GM19328 (cell line): ENCODE measurements around the gene NBEAL1.
"Not testable (repeated sequence)": the region's sequence is repeated elsewhere in the genome, so short reads cannot be mapped to it uniquely, and the experiment has no call there.

Experiments used
- ATAC-seq: cut with Tn5 transposase; IDR thresholded peaks from one replicate; pipeline ENCODE4 v1.9.1; 2021; ENCODE audit warnings: mild to moderate bottlenecking, moderate library complexity; ENCODE audit not compliant: unreplicated experiment

The NBEAL1 gene

DNA sequence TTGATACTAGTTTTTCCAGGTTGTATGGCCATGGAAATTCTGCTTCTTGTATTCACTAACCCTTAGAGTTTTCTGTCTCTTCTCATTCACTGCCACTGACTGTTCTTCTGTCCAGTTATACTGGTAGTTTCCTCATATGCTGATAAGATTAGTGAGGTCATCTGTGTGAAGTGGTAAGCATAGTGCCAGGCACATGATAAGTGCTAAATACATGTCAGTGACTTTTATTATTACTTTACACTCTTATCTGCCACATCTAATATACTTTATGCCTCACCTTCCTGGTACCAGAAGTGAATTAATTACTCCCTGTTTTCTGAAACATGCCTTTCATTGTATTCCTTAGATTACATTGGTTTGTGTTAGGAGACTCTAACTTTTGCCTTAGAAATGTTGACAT lies 91.3 kb downstream of the NBEAL1 start:
- ATAC-seq, result no peak

DNA sequence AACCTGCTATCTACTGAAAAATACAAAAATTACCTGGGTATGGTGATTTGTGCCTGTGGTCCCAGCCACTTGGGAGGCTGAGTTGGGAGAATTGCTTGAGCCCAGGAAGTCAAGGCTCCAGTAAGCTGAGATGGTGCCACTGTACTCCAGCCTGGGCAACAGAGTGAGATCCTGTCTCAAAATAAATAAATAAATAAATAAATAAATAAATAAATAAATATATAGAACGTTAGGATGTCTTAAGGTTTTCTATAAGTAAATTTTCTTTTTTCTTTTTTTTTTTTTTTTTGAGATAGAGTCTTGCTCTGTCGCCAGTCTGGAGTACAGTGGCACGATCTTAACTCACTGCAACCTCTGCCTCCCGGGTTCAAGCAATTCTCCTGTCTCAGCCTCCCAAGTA lies 95.8 kb downstream of the NBEAL1 start:
- not testable (repeated sequence) for ATAC-seq

DNA sequence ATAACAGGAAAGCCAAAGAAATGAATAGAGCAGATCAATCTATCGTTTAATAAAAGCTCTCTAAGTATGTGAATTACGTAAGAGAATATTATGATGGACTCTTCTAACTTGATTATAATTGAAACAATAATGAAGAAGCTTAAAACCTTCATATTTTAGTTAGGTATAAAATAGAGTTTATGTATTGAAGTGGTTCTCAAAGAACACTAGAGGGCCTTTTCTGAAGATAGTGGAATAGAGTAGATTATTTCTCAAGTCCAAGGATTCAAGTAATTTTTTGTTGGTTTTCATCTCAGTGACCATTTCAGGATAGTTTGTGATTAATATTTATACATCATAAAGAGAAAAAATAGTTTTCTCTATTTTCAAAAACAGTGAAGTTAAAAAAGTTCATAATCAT lies 97.7 kb downstream of the NBEAL1 start:
- no peak for ATAC-seq

DNA sequence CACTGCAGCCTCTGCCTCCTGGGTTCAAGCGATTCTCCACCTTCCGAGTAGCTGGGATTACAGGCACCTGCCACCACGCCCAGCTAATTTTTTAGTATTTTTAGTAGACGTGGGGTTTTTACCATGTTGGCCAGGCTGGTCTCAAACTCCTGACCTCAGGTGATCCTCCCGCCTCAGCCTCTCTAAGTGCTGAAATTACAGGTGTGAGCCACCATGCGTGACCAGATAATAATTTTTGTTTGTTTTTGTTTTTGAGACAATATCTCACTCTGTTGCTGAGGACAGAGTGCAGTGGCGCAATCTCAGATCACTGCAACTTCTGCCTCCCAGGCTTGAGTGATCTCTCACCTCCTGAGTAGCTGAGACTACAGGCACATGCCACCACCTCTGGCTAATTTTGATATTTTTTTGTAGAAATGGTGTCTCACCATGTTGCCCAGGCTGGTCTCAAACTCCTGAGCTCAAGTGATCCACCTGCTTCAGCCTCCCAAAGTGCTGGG lies 100.6 kb downstream of the NBEAL1 start:
- not testable (repeated sequence) for ATAC-seq

DNA sequence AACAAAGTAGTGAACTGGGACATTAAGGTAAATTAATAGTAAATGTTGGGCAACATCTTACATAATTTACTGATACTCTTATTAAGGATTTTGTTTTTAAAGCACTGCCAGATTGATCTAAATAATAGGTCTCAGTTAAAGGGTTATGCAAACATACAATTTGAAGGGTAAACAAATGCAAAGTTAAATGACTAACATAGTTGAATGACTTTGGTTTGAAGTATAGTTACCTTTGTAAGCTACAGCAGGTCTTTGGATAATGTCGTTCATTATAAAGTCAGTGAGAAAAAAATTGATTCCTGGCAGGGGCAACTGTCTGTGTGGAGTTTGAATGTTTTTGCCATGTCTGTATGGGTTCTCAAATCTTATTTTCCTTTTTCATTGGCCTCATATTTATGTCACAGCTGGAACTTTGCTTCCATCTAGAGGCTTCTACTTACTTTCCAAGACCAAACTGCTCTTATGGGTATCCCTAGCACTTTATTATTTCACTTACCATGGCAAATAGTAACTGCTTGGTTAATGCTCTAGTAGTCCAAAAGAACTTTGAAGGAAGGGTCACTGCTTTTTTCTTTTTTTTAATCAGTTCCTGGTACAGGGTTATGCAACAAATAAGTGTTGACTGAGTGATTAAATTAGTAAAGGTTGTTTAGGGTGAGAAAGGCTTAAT lies 107.8 kb downstream of the NBEAL1 start:
- no peak for ATAC-seq

DNA sequence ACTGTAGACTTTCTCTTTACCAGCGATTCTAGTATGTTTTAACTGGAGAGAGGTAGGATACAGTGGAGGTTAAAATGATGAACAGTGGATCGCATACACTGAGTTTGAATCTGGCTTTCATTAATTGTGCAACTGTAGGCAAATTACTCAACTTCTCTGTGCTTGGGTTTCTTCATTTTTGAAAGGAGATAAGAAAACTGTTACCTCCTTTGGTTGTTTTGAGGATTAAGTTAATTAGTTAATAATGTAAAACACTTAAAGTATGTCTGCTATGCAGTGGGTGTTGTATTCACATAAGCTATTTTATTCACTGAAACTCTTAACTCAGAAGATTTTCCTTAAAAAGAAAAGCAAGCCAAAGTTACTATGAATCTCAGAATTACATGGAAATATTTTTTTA lies 112.3 kb downstream of the NBEAL1 start:
- no peak for ATAC-seq

DNA sequence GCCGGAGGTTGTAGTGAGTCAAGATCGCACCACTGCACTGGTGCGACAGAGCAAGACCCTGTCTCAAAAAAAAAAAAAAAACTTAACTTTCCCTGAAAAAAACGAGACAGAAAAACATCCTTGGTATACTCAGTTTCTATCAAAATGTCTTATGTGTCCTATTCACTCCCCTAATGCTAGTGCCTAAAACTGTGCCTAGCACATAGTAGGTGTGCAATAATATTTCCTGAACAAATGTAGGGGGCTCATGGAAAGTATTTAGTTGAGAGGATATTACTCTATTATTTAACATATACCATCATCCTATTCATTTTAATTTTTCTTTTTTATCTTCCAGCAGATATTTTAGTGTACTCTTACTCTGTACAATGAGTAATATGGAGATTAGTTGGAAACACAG lies 120.4 kb downstream of the NBEAL1 start:
- no peak for ATAC-seq

DNA sequence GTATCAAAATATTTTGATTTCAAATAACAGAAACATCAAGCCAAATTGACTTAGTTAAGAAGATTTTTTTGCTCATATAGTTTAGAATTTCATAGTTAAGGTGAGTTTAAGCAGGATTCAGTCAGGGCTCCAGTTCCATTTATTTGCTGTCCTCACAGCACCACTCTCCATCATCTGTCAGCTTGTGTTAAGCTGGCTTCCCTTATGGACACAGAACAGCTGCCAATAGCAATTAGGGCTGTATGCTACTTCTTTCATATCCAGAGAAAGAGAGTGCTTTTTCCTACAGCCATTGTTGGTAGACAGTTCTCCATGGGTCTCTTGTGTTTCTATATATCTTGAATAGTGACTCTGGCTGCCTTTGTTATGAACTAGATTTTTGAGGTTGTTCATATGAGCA lies 128.7 kb downstream of the NBEAL1 start:
- no peak for ATAC-seq

DNA sequence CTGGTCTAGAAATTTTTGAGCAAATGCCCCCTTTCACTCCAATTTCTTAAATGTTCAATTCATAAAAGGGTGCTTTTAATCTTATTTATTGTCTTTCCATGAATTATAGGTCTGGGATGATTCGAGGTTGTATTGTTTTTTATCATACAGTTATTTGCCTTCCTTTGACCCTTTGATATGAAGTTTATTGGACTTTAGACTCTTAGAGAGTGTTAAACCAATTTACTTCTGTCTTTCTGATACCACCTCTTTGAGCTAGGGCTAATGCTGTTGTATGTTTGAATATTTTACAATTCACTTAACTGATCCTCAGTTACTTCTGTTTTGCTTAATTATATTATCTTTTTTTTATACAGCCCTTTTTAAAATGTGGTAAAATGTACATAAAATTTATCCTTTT lies 134.5 kb downstream of the NBEAL1 start:
- ATAC-seq, result no peak

DNA sequence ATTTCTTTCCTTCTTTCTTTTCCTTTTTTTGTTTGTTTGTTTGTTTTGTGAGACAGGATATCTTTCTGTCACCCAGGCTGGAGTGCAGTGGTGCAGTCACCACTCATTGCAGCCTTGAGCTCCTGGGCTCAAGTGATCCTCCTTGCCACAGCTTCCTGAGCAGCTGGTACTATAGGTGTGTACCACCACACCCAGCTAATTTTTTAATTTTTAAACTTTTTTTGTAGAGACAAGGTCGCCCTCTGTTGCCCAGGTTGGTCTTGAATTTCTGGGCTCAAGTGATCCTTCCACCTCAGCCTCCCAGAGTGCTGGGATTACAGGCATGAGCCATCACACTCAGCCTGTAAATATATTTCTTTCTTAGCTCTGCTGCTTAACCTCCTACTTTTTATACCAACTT lies 140.7 kb downstream of the NBEAL1 start:
- no peak for ATAC-seq

DNA sequence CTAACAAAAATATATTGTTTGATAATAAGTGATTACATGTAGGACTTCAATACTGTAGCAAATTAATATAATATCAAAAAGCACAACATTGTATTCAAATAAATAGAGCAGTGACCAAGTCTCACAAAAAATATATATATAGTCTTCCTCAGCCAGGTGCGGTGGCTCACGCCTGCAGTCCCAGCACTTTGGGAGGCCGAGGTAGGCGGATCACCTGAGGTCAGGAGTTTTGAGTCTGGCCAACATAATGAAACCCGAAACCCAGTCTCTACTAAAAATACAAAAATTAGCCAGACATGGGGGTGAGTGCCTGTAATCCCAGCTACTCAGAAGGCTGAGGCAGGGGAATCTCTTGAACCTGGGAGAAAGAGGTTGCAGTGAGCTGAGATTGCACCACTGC lies 148.0 kb downstream of the NBEAL1 start:
- not testable (repeated sequence) for ATAC-seq

DNA sequence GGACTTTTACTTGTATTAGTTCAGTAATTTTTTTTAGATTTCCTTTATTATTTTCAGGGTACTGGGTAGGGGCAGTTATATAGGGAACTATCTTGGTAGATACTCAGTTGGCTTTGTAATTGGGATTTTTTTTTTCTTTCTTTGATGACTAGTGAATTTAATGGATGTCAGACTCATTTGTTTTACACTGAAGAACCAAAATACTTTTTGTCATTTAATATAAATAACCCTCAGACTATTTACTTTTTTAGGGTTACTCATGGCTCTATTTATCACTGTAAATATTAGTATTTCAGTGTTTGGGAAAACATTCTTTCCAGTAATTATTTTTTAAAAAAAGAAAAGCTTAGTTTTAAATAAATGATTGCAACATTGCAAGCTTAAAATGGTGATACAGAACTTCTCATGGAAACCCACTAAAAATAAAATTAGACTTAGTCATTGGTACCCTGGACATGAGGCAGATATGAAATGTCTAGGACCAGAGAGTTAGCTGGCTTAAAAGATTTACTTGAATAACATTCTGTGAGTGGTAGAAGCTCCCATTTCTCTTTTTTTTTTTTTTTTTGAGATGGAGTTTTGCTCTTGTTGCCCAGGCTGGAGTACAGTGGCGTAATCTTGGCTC lies 149.7 kb downstream of the NBEAL1 start:
- no peak for ATAC-seq

DNA sequence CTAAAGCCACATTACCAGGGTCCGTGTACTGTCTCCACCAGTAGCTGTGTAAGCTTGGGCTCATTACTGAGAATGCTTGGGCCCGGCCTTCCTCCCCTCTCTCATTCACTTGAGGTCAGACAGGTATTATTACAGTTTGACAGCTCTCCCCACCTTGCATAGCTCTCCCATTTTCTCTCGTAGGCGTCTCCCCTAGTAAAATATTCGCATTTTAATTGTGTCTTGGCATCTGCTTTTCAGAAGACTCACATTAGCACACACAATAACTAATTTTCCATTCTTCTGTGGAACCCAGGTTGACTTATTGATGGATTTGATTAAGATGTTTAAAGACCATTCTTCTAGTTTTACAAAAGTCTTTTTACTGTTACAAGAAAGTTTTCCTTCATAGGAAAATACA lies 153.1 kb downstream of the NBEAL1 start:
- ATAC-seq, result no peak

DNA sequence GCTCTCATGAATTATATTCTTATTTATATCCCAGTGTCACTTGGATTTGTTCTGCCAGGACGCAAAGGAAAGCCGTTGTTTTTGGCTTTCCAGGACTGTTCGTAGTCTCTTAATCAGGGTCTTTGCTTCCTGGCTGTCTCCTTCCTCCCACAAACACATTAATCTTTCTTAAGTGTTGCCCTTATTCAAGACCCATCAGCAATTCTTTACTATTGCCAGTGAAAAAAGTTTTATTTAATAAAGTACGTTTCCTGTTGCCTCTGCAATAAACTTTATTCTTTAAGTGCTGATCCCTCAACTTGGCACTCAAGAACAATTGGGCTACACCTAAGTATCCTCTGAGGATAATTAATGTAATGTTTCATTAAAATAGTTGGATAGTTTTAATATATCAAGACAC lies 155.8 kb downstream of the NBEAL1 start:
- no peak for ATAC-seq

DNA sequence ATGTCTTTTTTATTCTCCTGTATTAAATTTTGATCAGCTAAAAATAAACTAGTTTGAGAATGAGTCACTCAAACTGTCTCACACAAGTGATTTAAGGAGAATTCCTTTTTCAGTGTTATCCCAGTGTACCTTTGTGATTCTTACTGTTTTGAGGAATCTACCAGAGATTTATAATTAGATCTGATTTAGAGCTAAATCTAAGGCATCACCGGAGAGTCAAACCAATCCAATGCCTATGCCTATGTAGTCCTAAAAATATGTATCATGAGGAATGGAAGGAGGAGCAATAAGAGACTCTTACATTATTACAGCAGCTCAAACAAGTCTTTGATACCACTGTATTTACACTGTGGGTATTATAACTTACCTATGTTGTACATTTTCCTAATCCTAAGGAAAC lies 160.7 kb downstream of the NBEAL1 start:
- ATAC-seq, result no peak

DNA sequence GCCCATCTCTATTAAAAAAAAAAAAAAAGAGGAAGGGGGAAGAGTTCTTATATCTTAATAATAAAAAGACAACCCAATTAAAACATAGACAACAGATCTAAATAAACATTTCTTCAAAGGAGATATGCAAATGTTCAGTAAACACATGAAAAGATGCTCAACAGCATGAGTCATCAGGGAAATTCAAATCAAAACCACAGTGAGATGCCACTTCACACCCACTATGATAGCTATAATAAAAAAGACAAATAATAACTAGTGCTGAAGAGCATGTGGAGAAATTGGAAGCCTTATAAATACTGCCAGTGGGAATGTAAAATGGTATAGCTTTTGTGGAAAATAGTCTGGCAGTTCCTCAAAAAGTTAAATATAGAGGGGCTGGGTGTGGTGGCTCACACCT lies 162.7 kb downstream of the NBEAL1 start:
- ATAC-seq, result no peak

DNA sequence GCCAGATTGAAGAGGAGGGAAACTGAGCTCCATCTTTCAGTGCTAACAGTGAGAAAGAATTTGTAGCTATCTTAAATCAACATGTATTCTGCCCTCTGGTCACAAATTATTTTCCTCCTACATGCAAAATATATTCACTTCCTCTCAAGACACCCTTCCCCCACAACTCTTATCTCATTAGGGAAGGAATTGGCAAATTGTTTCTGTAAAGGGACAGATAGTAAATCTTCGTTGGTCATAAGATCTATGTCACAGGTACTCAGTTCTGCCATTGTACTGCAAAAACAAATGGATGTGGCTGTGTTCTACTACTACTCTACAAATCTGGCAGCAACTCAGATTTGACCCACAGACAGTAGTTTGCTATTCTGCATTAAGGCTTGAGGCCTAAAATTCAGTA lies 171.2 kb downstream of the NBEAL1 start:
- ATAC-seq, result no peak

DNA sequence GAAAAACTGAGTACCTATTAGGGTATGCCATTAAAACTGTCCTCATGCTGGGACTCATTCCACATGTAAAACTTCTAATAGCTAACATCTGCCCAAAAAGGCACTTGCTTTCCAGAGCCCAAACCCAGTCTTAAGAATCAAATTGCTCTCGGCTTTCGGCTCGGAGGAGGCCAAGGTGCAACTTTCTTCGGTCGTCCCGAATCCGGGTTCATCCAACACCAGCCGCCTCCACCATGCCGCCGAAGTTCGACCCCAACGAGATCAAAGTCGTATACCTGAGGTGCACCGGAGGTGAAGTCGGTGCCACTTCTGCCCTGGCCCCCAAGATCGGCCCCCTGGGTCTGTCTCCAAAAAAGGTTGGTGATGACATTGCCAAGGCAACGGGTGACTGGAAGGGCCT lies 175.9 kb downstream of the NBEAL1 start:
- ATAC-seq, result not testable (repeated sequence)

DNA sequence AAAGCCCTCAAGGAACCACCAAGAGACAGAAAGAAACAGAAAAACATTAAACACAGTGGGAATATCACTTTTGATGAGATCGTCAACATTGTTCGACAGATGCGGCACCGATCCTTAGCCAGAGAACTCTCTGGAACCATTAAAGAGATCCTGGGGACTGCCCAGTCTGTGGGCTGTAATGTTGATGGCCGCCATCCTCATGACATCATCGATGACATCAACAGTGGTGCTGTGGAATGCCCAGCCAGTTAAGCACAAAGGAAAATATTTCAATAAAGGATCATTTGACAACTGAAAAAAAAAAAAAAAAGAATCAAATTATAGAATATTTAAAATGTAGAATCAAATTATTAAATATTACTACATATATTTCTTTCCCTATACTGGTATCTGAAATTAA lies 176.4 kb downstream of the NBEAL1 start:
- ATAC-seq, result not testable (repeated sequence)

DNA sequence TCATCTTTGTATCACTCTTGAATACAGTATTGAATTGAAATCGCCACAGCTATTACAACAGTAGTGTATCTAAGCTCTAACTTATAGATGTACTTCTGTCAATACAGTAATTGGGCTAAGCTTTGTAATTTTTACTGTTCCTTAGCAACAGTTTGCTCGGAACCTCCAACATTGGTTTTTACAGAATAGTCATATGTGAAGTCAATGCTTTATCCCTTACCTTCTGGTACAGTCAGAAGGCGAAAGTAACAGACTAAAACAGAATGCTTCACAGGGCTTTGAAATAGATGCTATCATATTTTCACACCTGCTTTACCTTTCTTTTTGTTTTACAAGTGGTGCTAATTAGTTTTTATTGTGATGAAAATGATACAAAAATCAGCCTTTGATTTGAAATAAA lies 177.3 kb downstream of the NBEAL1 start:
- ATAC-seq, result no peak

DNA sequence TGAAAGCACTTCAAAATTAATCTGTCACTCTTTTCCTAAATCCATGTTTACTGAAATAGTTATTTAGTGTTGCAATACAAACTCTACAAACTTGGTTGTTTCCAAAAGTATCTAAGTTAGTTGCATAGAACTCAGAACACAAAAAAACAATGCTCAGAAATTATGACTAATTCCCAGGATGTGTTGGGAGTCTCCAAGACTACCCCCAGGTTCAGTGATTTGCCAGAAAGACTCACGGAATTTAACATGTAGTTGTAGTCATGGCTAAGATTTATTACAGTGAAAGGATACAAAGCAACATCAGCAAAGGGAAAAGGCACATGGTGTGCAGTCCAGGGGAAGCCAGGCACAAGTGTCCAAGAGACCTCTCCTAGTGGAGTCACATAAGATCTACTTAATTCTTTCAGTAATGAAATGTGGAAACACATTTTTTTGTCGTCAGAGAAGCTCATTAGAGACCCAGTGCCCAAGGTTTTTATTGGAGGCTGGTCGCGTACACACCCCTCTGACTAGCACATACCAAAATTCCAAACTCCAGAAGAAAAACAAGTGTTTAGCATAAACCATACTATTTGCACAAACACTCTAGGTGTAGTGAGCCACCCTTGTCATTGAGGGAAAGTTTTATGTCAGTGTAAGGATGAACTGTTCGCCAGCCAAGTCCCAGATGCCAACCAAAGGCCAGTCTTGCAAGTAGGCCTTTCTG lies 180.8 kb downstream of the NBEAL1 start:
- ATAC-seq, result no peak

DNA sequence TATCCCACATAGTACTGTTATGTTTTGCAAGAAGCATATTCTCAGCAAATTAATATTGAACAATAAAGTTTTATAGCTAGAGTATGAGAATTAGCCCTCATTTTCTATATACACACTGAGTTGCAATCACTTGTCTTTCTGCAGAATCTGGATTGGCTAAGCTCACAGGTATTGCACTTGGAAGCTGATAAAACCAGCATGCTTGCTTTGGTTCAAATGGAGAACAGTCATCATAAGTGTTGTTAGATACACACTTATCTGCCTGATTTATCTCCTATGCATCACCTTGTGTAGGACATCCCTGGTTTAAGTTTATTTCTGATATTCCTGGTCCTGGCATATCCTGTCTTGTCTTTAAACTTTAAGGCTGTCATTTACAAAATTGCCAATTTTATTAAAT lies 186.2 kb downstream of the NBEAL1 start:
- no peak for ATAC-seq
